GM18858 (cell line): ENCODE data around the gene CYLD.

Source experiments
- ATAC-seq: cut with Tn5 transposase; IDR thresholded peaks from one replicate; pipeline ENCODE4 v1.9.1; 2021; ENCODE audit not compliant: unreplicated experiment

CYLD gene

DNA sequence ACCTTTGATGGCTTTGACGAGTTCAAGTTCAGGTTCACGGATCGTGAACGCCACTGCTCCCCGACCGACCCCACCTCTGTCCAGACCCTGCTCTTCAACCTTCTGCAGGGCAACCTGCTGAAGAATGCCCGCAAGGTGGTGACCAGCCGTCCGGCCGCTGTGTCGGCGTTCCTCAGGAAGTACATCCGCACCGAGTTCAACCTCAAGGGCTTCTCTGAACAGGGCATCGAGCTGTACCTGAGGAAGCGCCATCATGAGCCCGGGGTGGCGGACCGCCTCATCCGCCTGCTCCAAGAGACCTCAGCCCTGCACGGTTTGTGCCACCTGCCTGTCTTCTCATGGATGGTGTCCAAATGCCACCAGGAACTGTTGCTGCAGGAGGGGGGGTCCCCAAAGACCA lies 30.8 kb upstream of the CYLD start:
- no peak for ATAC-seq

DNA sequence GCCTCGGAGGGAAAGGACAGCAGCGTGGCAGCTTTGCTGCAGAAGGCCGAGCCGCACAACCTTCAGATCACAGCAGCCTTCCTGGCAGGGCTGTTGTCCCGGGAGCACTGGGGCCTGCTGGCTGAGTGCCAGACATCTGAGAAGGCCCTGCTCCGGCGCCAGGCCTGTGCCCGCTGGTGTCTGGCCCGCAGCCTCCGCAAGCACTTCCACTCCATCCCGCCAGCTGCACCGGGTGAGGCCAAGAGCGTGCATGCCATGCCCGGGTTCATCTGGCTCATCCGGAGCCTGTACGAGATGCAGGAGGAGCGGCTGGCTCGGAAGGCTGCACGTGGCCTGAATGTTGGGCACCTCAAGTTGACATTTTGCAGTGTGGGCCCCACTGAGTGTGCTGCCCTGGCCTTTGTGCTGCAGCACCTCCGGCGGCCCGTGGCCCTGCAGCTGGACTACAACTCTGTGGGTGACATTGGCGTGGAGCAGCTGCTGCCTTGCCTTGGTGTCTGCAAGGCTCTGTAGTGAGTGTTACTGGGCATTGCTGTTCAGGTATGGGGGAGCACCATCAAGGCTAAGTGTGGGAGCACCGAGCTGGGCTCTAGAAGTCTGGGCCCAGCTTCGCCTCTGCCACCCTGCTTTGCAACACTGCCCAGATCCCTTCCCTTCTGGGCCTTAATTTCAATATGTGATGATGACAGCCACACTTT lies 29.9 kb upstream of the CYLD start:
- ATAC-seq = no peak

DNA sequence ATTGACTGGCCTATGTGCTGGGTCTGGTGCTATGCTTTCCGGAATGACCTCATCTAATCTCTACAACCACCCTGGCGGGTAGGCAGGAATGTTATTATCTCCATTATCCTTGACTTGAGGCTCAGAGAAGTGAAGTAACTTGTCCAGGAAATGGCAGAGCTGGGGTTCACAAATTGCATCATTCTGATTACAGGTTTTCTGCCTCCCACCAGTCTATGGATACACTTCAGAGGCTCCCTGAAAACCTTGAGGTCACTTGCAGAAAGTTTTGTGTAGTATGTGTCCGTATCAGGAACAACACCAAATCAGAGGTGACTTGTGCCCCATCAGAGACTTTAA lies 29.4 kb upstream of the CYLD start:
- ATAC-seq = no peak

DNA sequence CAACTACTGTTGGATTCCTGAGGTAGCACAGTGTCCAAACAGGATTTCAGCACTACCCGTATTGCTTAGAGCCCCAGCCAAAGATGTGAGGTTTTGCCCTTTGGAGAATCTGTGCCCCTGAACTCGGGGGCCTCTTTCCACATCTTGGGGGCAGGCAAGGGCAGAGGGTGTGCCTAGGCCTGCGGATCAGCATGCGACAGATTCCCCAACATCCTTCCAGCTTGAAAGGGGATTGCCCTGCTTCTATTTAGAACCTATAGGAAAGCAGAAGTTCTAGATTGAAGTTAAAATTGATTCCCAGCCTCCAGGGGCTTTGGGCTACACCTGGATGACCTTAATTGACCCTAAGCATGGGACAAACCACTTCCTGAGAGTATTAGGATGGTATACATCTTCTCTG lies 28.9 kb upstream of the CYLD start:
- no peak for ATAC-seq

DNA sequence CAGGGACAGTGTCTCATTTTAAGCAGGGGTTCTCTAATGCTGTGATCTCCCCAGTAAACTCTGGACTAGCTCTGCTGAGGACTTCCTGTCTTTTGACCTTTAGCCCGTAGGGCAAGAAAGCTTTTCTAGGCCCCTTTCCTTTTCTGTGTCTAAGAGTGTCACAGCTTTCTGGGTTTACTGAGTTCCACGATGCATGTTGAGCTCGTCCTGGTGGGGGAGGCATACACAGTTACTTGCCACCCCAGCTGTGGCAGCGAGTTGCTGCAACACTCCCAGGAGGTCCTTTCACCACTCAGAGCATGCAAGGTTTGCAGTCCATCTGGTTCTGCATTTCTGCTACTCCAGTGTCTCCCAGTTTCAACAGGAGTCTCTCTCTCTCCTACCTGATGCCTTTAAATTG lies 24.8 kb upstream of the CYLD start:
- ATAC-seq = no peak

DNA sequence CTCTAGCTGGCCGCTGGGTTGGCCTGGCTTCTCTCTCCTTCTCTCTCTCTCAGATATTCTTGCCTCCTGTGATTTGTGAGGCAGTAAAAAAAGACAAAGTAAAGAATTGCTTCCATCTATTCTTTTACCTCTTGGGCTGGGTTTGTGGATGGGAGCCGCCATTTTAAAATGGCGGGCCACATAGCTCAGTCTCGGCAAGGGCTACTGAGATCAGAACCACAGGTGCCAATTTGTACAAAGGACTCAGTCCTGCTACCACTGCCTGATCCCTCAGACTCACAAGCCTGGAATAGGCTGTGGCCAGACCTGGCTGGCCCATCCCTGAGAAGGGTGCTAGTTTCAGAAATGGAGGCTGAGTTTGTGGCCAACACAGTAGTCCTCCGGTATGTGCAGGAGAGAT lies 24.4 kb upstream of the CYLD start:
- ATAC-seq = no peak

DNA sequence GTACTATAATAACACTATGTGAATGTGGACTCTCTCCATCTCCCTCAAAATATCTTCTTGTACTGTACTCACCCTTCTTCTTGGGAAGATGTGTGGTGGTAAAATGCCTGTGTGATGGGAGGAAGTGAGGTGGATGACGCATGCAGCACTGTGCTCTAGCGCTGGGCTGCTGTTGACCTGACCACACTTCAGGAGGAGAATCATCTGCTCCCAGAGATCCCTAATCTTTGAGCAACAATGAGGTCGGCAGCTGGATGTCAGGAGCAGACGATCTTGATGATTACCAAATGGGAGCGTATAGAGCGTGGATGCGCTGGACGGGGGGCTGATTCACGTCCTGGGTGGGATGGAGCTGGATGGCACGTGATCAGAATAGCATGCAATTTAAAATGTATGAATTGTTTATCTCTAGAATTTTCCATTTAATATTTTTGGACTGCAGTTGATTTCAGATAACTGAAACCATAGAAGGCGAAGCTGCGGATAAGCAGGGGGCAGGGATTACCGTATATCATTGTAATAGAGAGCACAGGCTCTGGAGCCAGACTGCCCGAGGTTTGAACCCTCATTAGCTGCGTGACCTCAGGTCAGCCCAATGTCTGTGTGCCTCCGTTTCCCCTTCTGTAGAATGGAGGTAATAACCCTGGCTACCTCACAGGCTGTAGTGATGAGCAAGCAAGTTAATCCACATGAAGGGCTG lies 23.7 kb upstream of the CYLD start:
- no peak for ATAC-seq

DNA sequence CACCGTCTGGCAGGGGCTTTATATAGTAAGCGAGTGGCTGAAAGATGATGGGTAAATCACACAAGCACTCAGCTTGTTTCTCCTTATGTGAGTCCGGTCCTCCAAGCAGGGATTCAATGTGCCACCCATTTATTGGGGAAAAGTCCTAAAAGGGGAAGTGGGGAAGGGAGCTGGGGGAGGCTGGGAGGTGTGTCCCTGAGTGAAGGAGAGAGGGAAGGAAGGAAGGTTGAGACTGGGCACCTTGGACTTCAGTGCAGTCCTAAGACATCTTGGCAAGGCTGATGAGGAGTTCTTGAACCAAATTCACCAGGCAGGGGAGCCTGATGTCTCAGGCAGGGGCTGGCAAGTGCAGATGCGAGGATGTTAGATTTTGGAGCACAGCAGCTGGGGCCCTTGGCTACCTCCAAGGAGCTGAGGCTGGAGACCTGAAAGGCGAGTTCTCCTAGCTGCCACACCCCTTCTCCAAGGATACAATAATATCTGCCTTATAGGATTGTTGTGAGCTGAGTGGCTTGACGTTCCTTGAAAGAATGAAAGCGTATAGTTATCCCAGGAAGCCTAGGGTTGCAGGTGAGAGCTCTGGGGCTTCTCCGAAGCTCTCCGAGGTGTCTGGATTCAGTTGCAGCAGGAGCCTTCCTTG lies 23.0 kb upstream of the CYLD start:
- no peak for ATAC-seq

DNA sequence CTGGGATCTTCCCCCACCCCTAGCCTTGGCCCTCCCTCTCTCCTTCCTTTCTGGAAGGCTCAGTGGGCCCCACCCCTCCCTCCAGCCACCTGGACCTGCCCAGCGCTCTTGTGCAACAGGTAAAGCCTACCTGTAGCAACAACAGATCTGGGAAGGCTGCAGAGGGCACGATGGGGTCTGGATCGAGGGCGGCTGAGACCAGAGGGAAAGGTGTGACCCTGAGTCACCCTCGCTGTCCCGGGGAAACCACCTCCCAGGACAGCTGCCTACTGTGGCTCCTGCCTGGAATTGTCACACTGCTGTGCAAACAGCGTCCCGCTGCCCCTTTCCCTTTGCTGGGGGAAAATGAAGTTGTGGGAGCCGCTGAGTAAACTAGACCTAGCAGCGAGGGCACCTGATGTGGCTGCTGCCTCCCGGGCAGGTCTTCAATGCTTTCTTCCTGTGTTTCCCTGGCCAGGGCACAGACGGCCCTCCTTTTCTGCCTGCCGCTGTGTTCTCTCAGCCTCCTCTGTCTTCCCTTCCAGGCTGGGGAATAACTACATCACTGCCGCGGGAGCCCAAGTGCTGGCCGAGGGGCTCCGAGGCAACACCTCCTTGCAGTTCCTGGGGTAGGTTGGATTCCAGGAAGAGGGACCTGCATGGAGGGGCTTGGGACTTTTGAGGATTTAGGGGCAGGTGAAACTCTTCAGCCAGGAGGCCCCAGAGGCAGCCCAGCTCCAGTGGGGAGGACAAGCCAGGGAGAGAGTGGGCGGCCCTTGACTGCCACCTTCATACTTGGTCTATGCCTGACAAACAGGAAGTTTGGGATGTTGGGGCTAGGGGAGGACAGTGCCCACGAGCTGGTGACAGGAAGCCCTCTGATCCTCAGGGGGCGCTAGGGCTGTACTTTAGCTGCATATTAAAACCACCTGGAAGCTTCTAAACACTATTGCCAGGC lies 22.2 kb upstream of the CYLD start:
- ATAC-seq = no peak

DNA sequence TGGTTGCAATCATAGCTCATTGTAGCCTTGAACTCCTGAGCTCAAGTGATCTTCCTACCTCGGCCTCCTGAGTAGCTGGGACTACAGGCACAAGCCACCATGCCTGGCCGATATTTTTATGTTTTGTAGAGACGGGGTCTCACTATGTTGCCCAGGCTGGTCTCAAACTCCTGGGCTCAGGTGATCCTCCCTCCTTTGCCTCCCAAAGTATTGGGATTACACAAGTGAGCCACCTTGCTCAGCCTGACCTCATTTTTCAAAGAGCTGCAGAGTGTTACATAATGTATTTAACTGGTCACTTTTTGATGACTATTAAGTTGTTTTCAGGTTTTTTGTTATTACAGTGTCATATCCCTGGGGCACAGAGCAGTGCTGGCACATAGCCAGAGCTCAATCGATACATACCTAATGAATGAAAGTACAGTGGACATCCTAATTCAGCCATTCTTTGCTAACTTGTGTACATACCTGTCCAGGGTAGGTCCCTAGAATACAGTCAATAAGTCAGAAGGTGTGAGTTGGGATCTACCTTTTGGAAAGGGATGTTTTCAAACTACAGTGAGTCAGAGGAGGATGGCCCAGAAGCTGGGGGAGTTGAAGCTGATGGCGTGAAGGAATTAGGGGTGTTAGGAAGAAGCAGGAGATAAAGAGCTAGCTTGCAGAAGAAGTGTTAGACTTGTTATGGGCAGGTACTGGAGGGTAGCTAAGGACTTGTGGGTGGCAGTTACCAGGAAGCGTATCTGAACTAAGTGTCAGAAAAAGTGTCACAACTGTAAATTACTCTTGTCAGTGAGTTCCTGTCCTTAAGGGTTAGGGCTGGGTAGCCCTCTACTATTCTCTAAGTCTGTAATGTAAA lies 20.1 kb upstream of the CYLD start:
- ATAC-seq = no peak

DNA sequence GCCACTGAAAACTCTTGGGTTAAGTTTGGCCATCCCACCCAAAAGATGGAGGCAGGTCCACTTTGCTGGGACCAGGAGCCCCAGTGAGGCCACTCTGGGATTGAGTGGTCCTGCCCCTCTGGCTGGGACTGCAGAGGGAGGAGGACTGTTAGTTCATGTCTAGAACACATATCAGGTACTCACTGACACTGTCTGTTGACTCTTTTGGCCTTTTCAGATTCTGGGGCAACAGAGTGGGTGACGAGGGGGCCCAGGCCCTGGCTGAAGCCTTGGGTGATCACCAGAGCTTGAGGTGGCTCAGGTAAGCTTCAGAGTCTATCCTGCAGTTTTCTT lies 19.5 kb upstream of the CYLD start:
- ATAC-seq = no peak

DNA sequence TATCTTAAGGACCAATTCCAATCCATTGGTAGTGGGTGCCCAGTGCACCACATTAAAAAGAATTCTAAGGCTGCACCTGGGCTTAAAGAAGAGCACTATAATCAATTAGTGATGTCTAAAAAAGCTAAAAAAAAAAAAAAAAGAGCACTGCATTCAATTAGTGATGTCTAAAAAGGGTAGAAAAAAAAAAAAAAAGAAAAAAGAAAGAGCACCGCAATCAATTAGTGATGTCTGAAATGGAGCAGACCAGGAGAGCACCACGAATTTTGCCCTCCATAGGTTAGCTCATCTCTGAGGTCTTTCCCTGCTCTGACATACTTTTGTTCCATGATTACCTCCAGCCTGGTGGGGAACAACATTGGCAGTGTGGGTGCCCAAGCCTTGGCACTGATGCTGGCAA lies 18.9 kb upstream of the CYLD start:
- ATAC-seq = no peak

DNA sequence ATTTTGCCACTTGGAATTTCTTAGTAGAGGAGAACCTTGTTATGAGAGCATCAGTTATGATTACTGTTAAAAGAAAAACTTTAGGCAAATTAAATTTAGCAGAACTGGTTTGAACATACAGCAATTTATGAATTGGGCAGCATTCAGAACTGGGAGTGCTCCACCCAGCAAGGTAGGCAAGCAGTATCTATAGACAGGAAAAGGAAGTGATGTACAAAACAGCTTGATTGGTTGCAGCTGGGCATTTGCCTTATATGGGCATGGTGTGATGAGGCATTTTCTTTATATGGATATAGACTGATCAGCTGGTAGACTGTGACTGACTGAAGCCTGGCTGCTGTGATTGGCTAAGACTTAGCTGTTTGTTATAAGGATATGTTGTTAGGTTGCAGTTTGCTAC lies 17.6 kb upstream of the CYLD start:
- no peak for ATAC-seq

DNA sequence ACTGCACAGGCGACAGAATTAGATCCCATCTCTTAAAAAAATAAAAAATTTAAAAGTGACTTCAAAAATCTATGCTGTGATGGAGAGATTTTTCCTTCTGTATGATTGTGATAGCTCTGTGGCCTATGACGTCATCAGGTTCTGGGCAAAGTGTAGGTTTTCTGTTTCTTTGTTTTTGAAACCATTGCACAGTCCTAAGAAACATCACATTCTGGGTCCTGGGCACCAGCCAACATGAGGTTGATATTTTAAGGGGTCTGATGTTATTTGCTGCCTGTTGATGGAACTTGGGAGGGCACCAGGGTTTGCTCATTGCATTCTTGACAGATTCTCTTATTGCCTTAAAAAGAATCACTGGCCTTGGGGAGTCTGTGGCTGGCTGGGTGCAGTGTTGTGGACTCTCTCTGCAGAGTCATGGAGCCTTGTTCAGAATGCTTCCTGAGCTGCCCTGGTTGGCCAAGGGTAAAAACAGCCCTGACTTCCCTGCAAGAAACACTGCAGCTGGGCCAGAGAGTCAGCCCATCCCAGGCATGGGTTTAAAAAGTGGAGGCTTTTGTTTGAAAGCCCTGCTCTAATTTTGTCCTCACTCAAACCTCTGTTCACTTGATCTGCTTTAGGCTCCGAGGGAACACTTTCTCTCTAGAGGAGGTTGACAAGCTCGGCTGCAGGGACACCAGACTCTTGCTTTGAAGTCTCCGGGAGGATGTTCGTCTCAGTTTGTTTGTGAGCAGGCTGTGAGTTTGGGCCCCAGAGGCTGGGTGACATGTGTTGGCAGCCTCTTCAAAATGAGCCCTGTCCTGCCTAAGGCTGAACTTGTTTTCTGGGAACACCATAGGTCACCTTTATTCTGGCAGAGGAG lies 10.5 kb upstream of the CYLD start:
- no peak for ATAC-seq

DNA sequence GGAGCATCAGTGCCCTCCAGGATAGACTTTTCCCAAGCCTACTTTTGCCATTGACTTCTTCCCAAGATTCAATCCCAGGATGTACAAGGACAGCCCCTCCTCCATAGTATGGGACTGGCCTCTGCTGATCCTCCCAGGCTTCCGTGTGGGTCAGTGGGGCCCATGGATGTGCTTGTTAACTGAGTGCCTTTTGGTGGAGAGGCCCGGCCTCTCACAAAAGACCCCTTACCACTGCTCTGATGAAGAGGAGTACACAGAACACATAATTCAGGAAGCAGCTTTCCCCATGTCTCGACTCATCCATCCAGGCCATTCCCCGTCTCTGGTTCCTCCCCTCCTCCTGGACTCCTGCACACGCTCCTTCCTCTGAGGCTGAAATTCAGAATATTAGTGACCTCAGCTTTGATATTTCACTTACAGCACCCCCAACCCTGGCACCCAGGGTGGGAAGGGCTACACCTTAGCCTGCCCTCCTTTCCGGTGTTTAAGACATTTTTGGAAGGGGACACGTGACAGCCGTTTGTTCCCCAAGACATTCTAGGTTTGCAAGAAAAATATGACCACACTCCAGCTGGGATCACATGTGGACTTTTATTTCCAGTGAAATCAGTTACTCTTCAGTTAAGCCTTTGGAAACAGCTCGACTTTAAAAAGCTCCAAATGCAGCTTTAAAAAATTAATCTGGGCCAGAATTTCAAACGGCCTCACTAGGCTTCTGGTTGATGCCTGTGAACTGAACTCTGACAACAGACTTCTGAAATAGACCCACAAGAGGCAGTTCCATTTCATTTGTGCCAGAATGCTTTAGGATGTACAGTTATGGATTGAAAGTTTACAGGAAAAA lies 9.7 kb upstream of the CYLD start:
- ATAC-seq = no peak

DNA sequence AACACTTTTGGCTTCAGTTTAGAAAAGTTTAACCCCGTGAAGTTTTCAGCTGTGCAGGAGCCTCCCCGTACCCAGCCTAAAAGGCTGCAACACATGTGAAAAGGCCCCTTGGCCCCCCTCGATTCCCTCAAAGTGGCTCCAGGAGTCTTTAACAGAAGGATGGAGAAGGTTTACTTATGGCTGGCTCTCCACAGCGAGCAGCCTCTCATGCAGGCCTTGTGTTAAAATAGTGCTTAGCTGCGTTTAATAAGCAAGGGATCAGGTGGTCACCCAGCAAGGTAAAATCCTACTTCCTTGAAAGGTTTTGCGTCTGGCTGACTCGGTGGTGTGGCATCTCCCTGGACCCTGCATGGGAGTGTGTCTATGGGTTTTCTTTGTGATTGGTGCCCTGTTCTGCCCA lies 8.4 kb upstream of the CYLD start:
- ATAC-seq = no peak

DNA sequence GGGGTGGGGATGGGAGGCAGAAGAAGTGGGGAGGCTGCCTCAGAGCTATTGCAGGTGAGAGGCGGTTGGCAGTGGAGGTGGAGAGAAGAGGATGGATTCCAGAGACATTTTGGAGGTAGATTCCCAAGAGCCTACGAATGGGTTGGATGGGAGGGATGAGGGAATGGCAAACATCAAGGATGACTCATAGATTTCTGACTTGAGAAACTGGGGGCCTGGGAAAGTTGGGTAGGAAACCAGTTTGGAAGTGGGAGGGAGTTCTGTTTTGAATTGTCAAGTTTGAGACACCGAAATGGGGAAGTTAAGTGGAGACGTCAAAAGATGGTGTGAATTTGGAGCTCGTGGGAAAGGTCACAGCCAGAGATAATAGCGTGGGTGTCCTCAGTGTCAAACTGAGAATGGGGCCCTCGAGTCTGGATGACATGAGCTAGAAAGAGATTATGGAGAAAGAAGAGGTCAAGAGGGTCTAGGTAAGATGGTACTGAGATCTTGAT lies 6.2 kb upstream of the CYLD start:
- no peak for ATAC-seq

DNA sequence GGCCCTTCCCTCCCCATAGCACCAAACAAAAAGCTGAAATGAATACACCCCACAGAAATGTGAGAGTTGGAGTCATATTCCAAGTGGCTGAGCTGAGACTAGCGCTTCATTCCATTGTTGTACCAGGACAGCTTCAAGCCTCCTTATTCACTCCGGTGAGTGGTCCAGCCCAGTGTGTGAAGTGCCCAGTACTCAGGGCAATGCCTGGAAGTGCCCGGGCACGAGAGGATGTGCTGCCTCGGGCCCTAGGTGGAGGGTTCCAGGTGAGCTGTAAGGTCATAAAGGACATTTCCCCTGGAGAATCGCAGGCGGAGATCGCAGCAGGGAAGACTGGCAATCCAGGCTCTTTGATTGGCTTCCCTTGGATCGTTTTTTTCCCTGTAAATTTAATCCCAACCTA lies 5.4 kb upstream of the CYLD start:
- ATAC-seq = no peak
